ENCODE measurements around the gene GPR107. TPM values are rescaled to one million over a fixed set of nuclear protein-coding genes. Genes with fewer than 3 reads are reported as not detected.

Gene GPR107
- total RNA-seq, 2 experiments from 2014 or later = 18.2 to 19.0 TPM

GRCh38 chr9:130128251-130128650 is 74.5 kb downstream of the GPR107 start:
- ChIA-PET POLR2A (interaction anchor here (0.7 to 4.8 kb wide), 10 partner anchors 10 to 144 kb away, joined by 3 to 65 read pairs (median 4); partner anchors contain the start of gene NCS1), CTCF (interaction anchor here (1.1 to 2.5 kb wide), 6 partner anchors 13 to 118 kb away, joined by 3 to 27 read pairs (median 6); no protein-coding TSS in a partner anchor)
- Mint-ChIP-seq H3K4me3 (peak overlapping the region; percentile 73), H3K36me3 (ENCODE audit: low read depth) (peaks cover 49% of the 10 kb centered on the region), H3K27ac (peak overlapping the region; percentile 99), H3K27me3 (no peaks in the 10 kb centered on the region), H3K9me3 (peaks cover 1% of the 10 kb centered on the region), H3K4me1 (ENCODE audit: low read depth) (peaks cover 54% of the 10 kb centered on the region)
- TF ChIP-seq CTCF (IDR thresholded peaks at IDR 0.05) = no peak
- DNase-seq (peak; percentile 91), ATAC-seq (peak; percentile 77)
- intact Hi-C loops (cut with micrococcal nuclease) = loop anchor here (5.0 kb wide), 1 partner anchor 109 kb away; no protein-coding TSS in a partner anchor

GRCh38 chr9:130128733-130129431 is 75.2 kb downstream of the GPR107 start:
- Mint-ChIP-seq H3K9me3 (peaks cover 1% of the 10 kb centered on the region), H3K36me3 (ENCODE audit: low read depth) (peaks cover 47% of the 10 kb centered on the region), H3K27me3 (no peaks in the 10 kb centered on the region), H3K27ac (peak overlapping the region; percentile 99), H3K4me3 (peak overlapping the region; percentile 73), H3K4me1 (ENCODE audit: low read depth) (peaks cover 52% of the 10 kb centered on the region)
- POLR2A ChIA-PET = interaction anchor here (0.7 to 4.8 kb wide), 10 partner anchors 10 to 128 kb away, joined by 3 to 65 read pairs (median 4); partner anchors contain the start of gene NCS1
- intact Hi-C loops (cut with micrococcal nuclease) = loop anchor here (5.0 kb wide), 1 partner anchor 108 kb away; no protein-coding TSS in a partner anchor
- DNase-seq (peak; percentile 83), ATAC-seq (peak; percentile 87)
- CTCF ChIA-PET = interaction anchor here (1.0 to 2.5 kb wide), 6 partner anchors 13 to 112 kb away, joined by 3 to 27 read pairs (median 6); no protein-coding TSS in a partner anchor
- TF ChIP-seq CTCF (IDR thresholded peaks at IDR 0.05) = no peak

- Mint-ChIP-seq H3K9me3 (peaks cover 1% of the 10 kb centered on the region), H3K27ac (peak overlapping the region; percentile 99), H3K4me3 (peak overlapping the region; percentile 73), H3K27me3 (no peaks in the 10 kb centered on the region), H3K36me3 (ENCODE audit: low read depth) (peaks cover 40% of the 10 kb centered on the region), H3K4me1 (ENCODE audit: low read depth) (peaks cover 50% of the 10 kb centered on the region)
- intact Hi-C loops (cut with micrococcal nuclease) = loop anchor here (5.0 kb wide), 1 partner anchor 108 kb away; no protein-coding TSS in a partner anchor
- POLR2A ChIA-PET = interaction anchor here (0.7 to 4.8 kb wide), 6 partner anchors 11 to 110 kb away, joined by 3 to 65 read pairs (median 6); no protein-coding TSS in a partner anchor
- no peak for TF ChIP-seq CTCF (IDR thresholded peaks at IDR 0.05)
- CTCF ChIA-PET = interaction anchor here (1.0 to 2.5 kb wide), 3 partner anchors 12 to 88 kb away, joined by 3 to 27 read pairs (median 13); no protein-coding TSS in a partner anchor
- DNase-seq = peak; percentile 52
- no peak for ATAC-seq
These were observed 75.8 kb downstream of the GPR107 start for GRCh38 chr9:130129432-130130061.

- H3K4me3 Mint-ChIP-seq = no peak overlapping the region
- peaks cover 53% of the 10 kb centered on the region for H3K36me3 Mint-ChIP-seq (ENCODE audit: low read depth)
- intact Hi-C loops (cut with micrococcal nuclease) = no loop called here
- no peak for TF ChIP-seq CTCF (IDR thresholded peaks at IDR 0.05)
- peaks cover 1% of the 10 kb centered on the region for H3K9me3 Mint-ChIP-seq
- no peak for ATAC-seq
- no peak for DNase-seq
- no peak overlapping the region for H3K27ac Mint-ChIP-seq
- H3K27me3 Mint-ChIP-seq = no peaks in the 10 kb centered on the region
- ChIA-PET POLR2A (interaction anchor here (0.6 kb wide), 1 partner anchor 9 kb away, joined by 3 read pairs; no protein-coding TSS in a partner anchor), CTCF (no interaction called here)
- H3K4me1 Mint-ChIP-seq (ENCODE audit: low read depth) = peaks cover 53% of the 10 kb centered on the region
These were observed 79.0 kb downstream of the GPR107 start for GRCh38 chr9:130132746-130133145.

Data from activated CD8-positive, alpha-beta T cell treated with anti-CD3 and anti-CD28 coated beads for 36 hours (primary cell).